ENCODE results near the gene RPL18A. TPM values are rescaled to one million over a fixed set of nuclear protein-coding genes. Genes with fewer than 3 reads are reported as not detected.
"Not testable (repeated sequence)": the region's sequence is repeated elsewhere in the genome, so short reads cannot be mapped to it uniquely, and the experiment has no call there.

Gene RPL18A
- total RNA-seq, 1 experiment from 2014 or later = 1,191 TPM

DNA sequence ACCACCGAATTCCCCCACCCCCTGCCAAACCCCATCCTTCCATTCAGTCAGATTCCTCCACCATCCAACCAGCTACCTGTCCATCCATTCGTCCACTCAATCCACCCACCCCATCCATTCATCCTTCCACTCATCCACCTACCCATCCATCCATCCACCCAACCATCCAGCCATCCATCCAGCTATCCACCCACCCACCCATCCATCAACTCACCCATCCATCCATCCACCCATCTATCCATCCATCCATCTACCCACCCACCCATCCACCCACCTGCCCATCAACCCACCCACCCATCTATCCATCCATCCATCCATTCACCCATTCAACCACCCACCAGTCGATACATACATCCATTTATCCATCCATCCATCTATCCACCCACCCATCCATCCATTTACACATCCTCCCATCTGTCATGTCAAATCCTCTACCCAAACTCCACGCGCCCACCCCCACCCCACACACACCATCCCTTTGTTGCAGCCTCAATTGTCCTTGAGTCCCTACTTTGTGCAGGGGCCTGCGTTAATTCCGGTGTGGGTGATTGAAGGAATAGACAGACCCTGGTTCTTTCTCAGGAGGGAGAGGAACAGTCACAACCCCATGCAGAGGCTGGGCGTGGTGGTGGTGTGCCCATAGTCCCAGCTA lies 6.7 kb downstream of the RPL18A start:
- no peak for DNase-seq (ENCODE audit: low read depth)

- no peak for DNase-seq (ENCODE audit: low read depth)
Observed at GRCh38 chr19:17866964-17867486, 7.3 kb downstream of the RPL18A start.

GRCh38 chr19:17868669-17869068 lies 9.0 kb downstream of the RPL18A start:
- DNase-seq (ENCODE audit: low read depth) = no peak

- DNase-seq (ENCODE audit: low read depth) = no peak
Observed at GRCh38 chr19:17869114-17869608, 9.5 kb downstream of the RPL18A start.

GRCh38 chr19:17871032-17871877 lies 11.5 kb downstream of the RPL18A start:
- no peak for DNase-seq (ENCODE audit: low read depth)

- DNase-seq (ENCODE audit: low read depth) = no peak
Observed at GRCh38 chr19:17871878-17872250, 12.2 kb downstream of the RPL18A start, which contains the start of gene SLC5A5. TSS of gene SLC5A5 (plus strand) at chr19:17871945. CDS start at chr19:17872320, 375 bp downstream.

DNA sequence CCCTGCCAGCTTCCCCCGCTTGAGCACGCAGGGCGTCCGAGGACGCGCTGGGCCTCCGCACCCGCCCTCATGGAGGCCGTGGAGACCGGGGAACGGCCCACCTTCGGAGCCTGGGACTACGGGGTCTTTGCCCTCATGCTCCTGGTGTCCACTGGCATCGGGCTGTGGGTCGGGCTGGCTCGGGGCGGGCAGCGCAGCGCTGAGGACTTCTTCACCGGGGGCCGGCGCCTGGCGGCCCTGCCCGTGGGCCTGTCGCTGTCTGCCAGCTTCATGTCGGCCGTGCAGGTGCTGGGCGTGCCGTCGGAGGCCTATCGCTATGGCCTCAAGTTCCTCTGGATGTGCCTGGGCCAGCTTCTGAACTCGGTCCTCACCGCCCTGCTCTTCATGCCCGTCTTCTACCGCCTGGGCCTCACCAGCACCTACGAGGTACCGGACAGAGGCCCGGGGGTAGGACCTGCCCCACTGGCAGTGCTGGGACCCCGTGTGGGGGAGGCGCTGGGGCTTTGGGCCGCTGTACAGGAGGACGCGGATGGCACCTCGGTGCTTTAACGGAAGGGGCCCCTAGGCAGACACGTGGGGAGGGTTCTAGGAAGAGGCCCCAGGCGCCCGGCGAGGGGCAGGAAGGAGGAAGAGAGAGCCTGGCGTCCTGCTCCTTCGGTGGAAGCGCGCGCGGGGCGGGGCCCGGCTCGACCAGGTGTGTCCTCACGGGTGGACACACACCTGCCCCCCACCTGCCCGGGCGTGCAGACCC lies 12.7 kb downstream of the RPL18A start:
- DNase-seq (ENCODE audit: low read depth) = no peak

GRCh38 chr19:17873786-17874757 lies 14.4 kb downstream of the RPL18A start:
- DNase-seq (ENCODE audit: low read depth) = no peak

- no peak for DNase-seq (ENCODE audit: low read depth)
Observed at GRCh38 chr19:17874758-17875135, 15.0 kb downstream of the RPL18A start.

DNA sequence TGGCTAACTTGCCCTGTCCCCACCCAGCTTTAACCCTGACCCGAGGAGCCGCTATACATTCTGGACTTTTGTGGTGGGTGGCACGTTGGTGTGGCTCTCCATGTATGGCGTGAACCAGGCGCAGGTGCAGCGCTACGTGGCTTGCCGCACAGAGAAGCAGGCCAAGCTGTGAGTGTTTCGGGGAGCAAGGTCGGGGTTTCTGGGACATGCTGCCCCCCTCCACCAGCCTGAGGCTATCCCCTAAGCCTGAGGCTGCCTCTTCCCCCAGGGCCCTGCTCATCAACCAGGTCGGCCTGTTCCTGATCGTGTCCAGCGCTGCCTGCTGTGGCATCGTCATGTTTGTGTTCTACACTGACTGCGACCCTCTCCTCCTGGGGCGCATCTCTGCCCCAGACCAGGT lies 18.0 kb downstream of the RPL18A start:
- no peak for DNase-seq (ENCODE audit: low read depth)

GRCh38 chr19:17879466-17879865 lies 19.8 kb downstream of the RPL18A start:
- no peak for DNase-seq (ENCODE audit: low read depth)

DNA sequence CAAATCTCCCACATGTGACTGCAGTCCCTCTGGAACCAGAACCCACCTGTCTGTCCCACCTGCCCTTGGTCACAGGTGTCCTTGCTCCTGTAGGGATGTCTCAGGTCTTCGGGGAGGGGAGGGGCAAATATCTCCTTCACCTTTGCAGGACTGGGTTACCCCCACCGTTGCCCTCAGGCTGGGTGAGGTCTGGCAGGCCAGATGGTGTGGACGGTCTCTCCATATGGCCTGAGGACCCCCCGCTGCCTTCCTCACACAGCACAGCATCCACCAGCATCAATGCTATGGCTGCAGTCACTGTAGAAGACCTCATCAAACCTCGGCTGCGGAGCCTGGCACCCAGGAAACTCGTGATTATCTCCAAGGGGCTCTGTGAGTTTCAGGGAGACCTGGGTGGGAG lies 22.0 kb downstream of the RPL18A start:
- DNase-seq (ENCODE audit: low read depth) = no peak

- DNase-seq (ENCODE audit: low read depth) = no peak
Observed at GRCh38 chr19:17883627-17884410, 24.1 kb downstream of the RPL18A start.

DNA sequence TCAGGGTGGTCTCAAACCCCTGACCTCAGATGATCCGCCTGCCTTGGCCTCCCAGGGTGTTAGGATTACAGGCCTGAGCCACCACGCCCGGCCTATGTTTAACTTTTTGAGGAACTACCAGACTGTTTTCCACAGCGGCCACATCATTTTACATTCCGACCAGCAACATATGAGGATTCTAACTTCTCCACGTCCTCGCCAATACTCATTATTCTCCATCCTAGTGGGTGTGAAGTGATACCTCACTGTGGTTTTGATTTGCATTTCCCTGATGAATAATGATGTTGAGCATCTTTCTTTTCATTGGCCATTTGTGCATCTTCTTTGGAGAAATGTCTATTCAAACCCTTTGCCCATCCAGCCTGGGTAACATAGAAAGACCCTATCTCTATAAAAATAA lies 26.8 kb downstream of the RPL18A start:
- DNase-seq (ENCODE audit: low read depth) = no peak

- not testable (repeated sequence) for DNase-seq (ENCODE audit: low read depth)
Observed at GRCh38 chr19:17887221-17887620, 27.5 kb downstream of the RPL18A start.

DNA sequence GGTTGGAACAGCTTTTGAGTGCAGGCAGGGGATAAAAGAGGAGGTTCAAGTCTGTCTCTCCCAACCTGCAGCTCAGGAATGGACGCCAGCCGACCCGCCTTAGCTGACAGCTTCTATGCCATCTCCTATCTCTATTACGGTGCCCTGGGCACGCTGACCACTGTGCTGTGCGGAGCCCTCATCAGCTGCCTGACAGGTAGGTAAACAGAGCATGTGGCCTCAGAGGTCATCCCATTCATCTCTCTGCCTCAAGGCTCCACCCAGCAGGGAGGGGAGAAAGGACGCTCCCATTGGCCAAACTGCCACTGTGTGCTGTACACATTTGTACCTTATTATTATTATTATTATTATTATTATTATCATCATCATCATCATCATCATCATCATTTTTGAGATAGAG lies 28.6 kb downstream of the RPL18A start:
- DNase-seq (ENCODE audit: low read depth) = no peak

DNA sequence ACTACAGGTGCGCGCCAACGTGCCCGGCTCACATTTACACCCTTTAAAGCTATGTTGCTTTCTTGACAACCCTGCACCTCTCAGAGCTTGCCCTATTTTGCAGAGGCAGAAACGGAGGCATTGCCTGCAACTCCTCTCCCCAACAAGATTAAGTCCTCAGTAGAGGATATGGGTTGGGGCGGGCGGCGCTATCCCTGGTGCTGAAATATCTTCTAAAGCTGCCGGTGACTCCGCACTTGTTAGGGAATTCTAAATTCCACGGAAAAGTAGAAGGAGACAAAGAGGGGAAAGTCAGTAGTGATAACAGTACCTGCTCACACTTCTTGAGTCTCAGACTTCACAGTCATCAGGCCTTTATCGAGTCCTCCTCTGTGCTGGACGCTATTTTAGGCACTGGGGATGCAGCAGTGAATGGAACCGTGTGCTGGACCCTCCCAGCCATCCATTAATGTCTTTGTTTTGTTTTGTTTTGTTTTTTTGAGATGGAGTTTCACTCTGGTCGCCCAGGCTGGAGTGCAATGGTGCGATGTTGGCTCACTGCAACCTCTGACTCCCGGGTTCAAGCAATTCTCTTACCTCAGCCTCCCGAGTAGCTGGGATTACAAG lies 30.0 kb downstream of the RPL18A start:
- peak; percentile 55 for DNase-seq (ENCODE audit: low read depth)

DNA sequence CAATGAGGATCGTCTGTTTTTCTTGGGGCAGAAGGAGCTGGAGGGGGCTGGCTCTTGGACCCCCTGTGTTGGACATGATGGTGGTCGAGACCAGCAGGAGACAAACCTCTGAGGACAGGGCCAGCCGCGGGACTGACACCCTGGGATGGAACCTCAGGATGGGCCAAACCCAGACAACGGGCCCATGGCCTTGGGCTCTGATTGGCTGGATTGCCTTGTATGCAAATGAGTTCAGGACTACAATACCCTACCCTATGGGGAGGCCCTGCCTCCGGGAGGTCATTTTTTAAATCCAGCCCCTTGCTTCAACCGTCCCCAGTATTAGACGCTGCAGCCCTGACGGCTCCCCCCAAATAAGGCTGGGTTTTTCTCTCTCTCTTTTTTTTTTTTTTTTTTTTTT lies 34.1 kb downstream of the RPL18A start:
- DNase-seq (ENCODE audit: low read depth) = no peak

GRCh38 chr19:17902701-17903100 lies 43.0 kb downstream of the RPL18A start:
- peak; percentile 59 for DNase-seq (ENCODE audit: low read depth)

GRCh38 chr19:17908244-17908643 lies 48.5 kb downstream of the RPL18A start:
- DNase-seq (ENCODE audit: low read depth) = no peak

Measured in RPMI7951 (cell line).